GM19238 (cell line): ENCODE results near the gene ZNF497.
"Not testable (repeated sequence)": the region's sequence is repeated elsewhere in the genome, so short reads cannot be mapped to it uniquely, and the experiment has no call there.

Experiments
- DNase-seq: peaks from one replicate; pipeline ENCODE4 v3.0.0; 2011; ENCODE audit warnings: low spot score; ENCODE audit not compliant: insufficient read length

ZNF497 gene

GRCh38 chr19:58310685-58311084 is 51.9 kb downstream of the ZNF497 start:
- not testable (repeated sequence) for DNase-seq

- no peak for DNase-seq
These were observed 54.8 kb downstream of the ZNF497 start for GRCh38 chr19:58307736-58308135.

GRCh38 chr19:58305932-58306323 is 56.6 kb downstream of the ZNF497 start:
- no peak for DNase-seq

- peak; percentile 96 for DNase-seq
These were observed 57.3 kb downstream of the ZNF497 start, which contains the start of gene ERVK3-1 for GRCh38 chr19:58305065-58305931. TSS of gene ERVK3-1 (plus strand) at chr19:58305377. CDS start at chr19:58312169, 6,792 bp downstream.

- DNase-seq: no peak
These were observed 57.8 kb downstream of the ZNF497 start for GRCh38 chr19:58304748-58305064.
